Vagina (tissue), 2 donors: ENCODE data around the gene CNTN5.

Source experiments
- POLR2A ChIP-seq, 2 donors: fragments of 450-650 bp; IDR thresholded peaks; one replicate each; pipeline ENCODE4 v1.6.1; 2017; ENCODE audit warnings: antibody characterized with exemption in 2 of 2, mild to moderate bottlenecking in 2 of 2, moderate library complexity in 2 of 2
- POLR2AphosphoS5 ChIP-seq, 2 donors: sonication (generic); formaldehyde crosslinking; IDR thresholded peaks; one replicate each; pipeline ENCODE4 v1.9.0; 2017; ENCODE audit warnings: antibody characterized with exemption in 2 of 2, mild to moderate bottlenecking in 2 of 2, low read depth in 1 of 2; ENCODE audit not compliant: insufficient read depth in 1 of 2
- TF ChIP-seq, protein P1 (sequence below), 3 experiments: fragments of 450-650 bp in 2 of 3; fragments of 200-600 bp in 1 of 3; sonication (generic) in 1 of 3; IDR thresholded peaks; one replicate each; pipeline ENCODE4 v1.5.1; 2017 to 2019; ENCODE audit warnings: antibody characterized with exemption in 3 of 3, mild to moderate bottlenecking in 2 of 3, moderate library complexity in 2 of 3

DNA sequence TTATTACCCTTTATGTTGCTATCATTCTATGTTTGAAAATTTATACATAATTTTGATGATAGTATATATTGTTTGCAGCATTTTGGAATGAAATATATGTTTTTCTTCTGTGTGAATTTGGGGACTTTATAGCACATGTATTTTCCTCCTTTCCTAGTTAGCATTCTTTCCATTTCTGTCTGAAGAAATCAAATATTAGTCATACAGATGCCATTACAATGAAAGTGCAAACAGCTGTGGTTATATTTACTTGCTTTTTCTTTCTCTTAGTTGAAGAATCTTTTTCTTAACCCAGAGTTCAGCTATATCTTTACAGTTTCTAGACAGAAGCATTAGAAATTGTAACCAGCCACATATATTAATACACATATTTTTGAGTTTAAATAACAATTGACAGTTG is 913.3 kb downstream of the CNTN5 start:
- no peak for TF ChIP-seq POLR2A (IDR thresholded peaks at IDR 0.05)
- TF ChIP-seq, protein P1, sequence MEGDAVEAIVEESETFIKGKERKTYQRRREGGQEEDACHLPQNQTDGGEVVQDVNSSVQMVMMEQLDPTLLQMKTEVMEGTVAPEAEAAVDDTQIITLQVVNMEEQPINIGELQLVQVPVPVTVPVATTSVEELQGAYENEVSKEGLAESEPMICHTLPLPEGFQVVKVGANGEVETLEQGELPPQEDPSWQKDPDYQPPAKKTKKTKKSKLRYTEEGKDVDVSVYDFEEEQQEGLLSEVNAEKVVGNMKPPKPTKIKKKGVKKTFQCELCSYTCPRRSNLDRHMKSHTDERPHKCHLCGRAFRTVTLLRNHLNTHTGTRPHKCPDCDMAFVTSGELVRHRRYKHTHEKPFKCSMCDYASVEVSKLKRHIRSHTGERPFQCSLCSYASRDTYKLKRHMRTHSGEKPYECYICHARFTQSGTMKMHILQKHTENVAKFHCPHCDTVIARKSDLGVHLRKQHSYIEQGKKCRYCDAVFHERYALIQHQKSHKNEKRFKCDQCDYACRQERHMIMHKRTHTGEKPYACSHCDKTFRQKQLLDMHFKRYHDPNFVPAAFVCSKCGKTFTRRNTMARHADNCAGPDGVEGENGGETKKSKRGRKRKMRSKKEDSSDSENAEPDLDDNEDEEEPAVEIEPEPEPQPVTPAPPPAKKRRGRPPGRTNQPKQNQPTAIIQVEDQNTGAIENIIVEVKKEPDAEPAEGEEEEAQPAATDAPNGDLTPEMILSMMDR (IDR thresholded peaks at IDR 0.05) = no peak
- TF ChIP-seq POLR2AphosphoS5 (IDR thresholded peaks at IDR 0.05; ENCODE audit: insufficient read depth in 1 of 2, low read depth in 1 of 2) = no peak
